HG03442 (cell line): Measurements from ENCODE around the gene CLDN18.

Experiments
- ATAC-seq: cut with Tn5 transposase; IDR thresholded peaks from one replicate; pipeline ENCODE4 v1.9.1; 2021; ENCODE audit warnings: mild to moderate bottlenecking, moderate library complexity; ENCODE audit not compliant: unreplicated experiment

The CLDN18 gene

DNA sequence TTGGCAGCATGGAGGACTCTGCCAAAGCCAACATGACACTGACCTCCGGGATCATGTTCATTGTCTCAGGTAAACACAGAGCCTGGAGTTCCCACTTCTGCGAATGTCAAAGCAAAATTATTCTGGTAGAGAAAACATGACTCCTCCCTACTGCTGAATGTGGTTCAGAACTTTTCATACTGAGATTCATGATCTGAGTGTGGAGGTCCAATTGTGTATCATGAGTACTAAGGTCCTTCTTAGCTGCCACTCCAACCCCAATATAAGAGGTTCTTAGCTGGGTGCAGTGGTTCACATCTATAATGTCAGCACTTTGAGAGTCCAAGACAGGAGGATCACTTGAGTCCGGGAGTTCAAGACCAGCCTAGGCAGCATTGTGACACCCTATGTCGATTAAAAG is 13.8 kb downstream of the CLDN18 start:
- no peak for ATAC-seq

DNA sequence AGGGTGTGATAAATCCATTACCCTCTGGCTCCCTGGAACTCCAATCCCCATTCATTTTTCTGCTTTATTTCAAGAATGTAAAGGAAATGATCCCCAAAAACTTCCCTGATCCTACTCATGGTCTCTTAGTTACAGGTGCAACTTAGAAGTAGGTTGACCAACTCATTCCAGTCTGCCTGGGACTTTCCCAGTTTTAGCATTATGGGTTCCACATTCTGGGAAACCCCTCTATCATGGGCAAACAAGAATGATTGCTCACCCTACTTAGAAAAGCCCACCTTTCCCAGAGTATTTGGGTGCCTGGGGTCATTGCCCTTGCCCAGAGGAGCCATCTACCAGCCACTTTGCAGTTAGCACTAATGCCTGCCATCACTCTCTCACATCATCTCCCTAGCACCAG is 15.6 kb downstream of the CLDN18 start:
- no peak for ATAC-seq

- ATAC-seq = no peak
Measured at GRCh38 chr3:138027821-138028220, 17.9 kb downstream of the CLDN18 start.

GRCh38 chr3:138030734-138031280 is 20.8 kb downstream of the CLDN18 start:
- ATAC-seq = no peak

GRCh38 chr3:138031536-138031935 is 21.6 kb downstream of the CLDN18 start:
- no peak for ATAC-seq

GRCh38 chr3:138032567-138032966 is 22.6 kb downstream of the CLDN18 start:
- no peak for ATAC-seq

DNA sequence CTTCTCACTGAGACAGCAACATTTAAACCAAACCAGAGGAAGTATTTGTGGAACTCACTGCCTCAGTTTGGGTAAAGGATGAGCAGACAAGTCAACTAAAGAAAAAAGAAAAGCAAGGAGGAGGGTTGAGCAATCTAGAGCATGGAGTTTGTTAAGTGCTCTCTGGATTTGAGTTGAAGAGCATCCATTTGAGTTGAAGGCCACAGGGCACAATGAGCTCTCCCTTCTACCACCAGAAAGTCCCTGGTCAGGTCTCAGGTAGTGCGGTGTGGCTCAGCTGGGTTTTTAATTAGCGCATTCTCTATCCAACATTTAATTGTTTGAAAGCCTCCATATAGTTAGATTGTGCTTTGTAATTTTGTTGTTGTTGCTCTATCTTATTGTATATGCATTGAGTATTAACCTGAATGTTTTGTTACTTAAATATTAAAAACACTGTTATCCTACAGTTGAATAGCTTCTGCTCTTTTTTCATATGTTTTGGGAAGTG is 23.3 kb downstream of the CLDN18 start:
- no peak for ATAC-seq

DNA sequence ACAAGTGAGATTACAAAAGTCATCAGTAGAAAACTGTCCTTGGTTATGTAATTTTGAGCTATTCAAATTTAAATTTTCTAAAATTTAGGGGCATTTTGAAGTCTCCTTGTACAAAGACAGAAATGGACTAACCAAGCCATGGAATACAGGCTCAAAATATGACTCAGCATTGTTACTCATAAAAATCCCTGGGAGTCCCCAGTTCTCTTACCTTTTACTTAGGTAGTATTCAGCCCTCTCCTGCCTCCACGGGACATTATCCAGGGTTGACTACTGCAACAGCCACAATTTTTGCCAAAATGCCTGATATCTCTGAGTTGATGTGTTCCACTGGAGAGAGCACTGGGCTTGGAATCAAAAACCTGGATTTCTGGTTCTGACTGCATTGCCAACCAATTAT is 25.0 kb downstream of the CLDN18 start:
- no peak for ATAC-seq

DNA sequence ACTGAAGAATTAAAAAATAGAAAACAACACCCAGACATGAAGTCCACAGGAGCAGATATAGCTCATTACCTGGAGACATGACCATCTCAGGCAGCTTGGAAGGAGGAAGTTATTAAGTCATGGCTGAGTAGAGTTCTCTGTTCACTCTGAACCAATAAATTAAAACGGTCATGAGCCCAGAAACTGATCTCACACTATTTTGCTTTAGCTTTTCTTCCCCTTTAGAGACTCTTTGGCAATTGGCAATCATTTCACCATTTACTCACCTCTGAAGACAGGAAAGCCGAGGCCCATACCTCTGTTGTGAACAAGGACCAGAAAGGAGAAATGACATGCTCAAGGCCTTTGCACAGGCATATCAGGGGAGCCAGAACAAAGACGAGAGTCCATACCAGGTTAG is 26.6 kb downstream of the CLDN18 start:
- peak; percentile 34 for ATAC-seq

- ATAC-seq = no peak
Measured at GRCh38 chr3:138038725-138039462, 28.9 kb downstream of the CLDN18 start.

DNA sequence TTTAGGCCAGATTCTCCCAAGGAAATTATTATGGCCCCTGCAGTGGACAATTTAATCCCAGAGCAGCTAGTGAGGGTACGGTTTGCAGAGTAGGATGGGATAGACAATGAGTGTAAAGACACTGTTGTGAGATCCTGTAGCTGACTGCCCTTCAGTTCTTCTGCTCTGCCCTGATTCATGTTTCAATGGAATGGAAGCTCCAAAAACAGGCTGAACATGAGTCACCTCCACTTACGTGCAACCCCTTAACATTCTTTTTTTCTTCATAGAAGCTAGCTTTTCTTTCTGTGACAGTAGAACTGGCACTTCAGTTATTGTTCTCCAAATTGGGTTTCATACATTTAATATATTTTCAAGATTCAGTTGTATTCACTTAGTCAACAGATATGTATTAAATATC is 32.1 kb downstream of the CLDN18 start:
- no peak for ATAC-seq

GRCh38 chr3:138043266-138044029 is 33.5 kb downstream of the CLDN18 start:
- no peak for ATAC-seq

GRCh38 chr3:138046085-138046484 is 36.1 kb downstream of the CLDN18 start:
- no peak for ATAC-seq

DNA sequence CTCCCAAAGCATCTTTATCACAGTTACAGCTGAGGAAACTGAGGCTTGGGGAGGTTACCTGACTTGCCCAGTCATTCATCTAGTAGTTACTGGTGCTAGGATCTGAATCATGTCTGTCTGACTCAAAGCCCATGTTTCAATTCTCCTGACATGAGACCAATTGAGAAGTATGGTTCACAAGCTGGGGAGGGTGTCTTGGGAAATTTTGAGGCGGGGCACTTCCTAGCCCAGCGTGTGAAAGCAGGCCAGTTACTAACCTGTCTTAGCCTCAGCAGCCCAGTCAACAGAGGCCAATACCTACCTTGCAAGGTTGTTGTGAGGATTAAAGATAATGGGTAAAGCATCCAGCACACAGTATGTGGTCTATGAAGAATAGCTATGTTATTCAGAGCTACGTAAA is 37.0 kb downstream of the CLDN18 start:
- peak; percentile 73 for ATAC-seq

DNA sequence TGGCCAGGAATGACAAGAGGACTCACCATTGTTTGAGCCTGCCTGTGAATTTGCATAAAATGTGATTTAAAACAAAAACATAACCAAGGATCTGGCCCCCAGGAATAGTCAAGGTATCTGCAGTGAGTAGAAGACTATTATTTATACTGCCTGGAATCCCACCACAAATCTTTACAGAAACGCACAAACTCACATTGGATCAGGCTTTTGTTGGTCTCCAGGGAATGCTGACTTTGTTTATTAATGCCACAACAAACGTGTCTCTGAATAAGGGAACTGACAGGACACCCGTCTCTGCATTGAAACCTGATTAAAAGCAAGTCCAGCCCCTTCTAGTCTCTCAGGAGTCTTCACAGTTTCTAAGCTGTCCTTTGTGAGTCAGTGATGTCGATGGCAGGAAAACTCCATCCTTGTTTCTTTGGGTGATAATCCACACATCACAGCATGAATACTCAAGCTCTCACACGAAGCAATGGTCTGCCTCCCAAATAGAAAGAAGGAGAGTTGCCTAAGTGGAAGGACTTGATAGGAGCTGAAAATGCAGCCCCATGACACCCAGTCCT is 37.7 kb downstream of the CLDN18 start:
- no peak for ATAC-seq

DNA sequence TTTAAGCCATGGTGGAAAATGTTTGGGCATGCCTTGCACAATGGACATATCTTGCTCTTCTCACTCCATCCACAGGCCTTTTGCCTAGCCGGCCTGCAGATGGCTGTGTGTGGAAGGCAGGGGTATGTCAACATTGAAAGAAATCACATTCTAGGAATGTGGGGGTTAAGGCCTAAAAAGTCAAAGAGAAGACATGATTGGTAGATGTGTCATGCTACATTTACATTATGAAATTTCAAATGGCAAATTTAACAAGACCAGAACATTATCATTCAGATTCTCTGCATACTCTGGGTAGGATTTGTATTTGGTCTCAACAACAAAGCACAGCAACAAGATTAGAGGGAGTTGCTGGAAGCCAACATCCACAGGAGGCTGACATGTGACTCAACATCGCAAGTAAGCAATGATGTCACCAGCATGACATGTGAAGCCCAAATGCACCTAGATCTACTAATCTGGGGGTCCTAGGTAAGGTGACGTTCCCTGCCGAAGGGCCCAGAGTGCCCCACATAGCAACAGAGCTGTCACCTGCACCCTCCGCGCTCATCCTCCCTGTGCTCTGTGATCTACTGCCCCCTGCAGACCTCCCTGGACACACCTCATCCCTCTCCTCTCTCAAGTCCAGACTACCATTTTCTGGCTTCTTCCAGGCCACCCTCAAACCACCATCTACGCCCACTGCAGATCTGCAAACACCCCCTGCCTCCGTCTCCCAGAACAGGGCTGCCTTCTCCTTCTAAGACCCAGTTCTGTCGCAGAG is 39.4 kb downstream of the CLDN18 start:
- ATAC-seq = no peak

- ATAC-seq = peak; percentile 71
Measured at GRCh38 chr3:138051947-138052802, 42.2 kb downstream of the CLDN18 start.

- ATAC-seq = no peak
Measured at GRCh38 chr3:138054057-138054456, 44.1 kb downstream of the CLDN18 start.

- ATAC-seq = no peak
Measured at GRCh38 chr3:138057384-138057783, 47.4 kb downstream of the CLDN18 start.

GRCh38 chr3:138059261-138059660 is 49.3 kb downstream of the CLDN18 start:
- ATAC-seq = no peak
